Stimulated activated CD4-positive, alpha-beta T cell treated with anti-CD3 and anti-CD28 coated beads, Interleukin-1b, Interleukin-23, amount 100 ng/mL, for 4 hours (primary cell): ENCODE measurements around the gene CLDN25.
A peak's percentile ranks its signal among the peaks of the same experiment; 100 is the strongest.
"Not testable (repeated sequence)": the region's sequence is repeated elsewhere in the genome, so short reads cannot be mapped to it uniquely, and the experiment has no call there.

Source experiments
- DNase-seq, 2 donors: peaks; one replicate each; pipeline ENCODE4 v3.0.0-alpha.2; 2020; ENCODE audit warnings: low read depth in 2 of 2

CLDN25 gene

DNA sequence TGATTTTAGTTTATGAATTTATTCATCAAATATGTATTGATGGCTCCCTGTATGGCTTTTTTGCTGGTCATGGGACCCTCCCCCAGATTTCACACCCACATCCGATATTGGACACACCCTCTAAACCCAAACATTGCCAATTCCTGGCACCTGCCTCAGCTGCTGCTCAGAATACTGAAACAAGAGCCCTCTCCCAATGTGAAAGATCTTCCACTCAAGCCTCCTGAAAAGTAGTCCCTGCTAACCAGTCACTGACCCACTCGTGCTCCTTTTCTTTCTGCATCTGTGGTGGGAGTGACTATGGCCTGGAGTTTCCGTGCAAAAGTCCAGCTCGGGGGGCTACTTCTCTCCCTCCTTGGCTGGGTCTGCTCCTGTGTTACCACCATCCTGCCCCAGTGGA lies at the start of gene CLDN25:
TSS of gene CLDN25 (plus strand) at position 301 of the 400 bp plus-strand sequence. CDS start at position 301, 0 bp downstream.
- DNase-seq, result no peak

DNA sequence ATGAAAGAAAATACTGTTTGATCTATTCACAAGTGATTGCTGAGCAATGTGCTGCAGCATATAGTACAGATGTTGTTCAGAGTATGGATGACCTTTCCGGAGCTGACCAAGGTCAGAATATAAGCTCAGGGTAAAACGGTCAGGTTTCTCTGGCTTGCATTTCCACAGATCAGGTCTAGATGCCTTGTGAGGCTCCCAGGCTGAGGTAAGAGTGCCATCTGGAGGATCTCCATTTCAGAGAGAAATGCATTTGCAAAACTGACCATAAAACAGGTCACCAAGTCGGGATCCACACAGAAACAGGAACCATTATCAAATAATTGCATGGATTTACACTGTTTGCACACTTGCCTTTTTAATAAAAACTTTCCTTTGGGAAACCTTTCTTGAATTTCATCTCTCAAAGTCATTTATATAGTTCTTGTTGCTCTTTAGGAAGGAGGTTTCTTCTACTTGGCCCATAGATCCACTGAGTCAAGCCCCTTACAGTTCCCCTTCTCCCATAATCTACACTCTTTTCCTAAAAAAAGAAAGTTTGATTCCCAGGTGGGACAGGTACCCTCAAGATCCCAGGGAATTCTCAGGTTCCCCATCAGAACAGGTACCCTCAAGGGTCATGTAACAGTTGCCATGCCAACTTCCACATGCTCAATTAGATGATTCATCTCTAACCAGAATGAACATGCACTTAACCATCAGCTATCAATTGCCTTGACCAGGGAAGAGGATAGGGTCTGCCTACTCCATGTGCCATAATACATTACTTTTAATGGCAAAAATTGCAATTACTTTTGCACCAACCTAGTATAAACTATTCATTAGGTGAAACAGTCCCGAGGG lies 48.5 kb upstream of the CLDN25 start:
- DNase-seq, result no peak

DNA sequence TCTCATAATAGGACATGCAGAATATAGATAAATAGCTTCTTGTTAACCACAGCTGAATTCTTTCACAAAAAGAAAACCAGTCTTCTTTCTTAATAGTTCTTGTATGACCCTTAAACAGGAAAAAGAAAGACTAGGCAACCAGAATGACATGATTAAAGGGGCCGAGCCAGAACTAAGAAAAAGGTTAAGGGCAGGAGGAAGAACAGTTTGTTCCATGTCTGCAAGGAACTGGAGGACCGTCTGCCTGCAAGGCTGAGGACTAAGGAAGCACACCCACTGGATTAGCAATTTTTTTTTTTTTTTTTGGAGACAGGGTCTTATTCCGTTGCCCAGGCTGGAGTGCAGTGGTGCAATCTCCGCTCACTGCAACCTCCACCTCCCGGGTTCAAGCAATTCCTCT lies 47.5 kb upstream of the CLDN25 start:
- DNase-seq, result no peak

DNA sequence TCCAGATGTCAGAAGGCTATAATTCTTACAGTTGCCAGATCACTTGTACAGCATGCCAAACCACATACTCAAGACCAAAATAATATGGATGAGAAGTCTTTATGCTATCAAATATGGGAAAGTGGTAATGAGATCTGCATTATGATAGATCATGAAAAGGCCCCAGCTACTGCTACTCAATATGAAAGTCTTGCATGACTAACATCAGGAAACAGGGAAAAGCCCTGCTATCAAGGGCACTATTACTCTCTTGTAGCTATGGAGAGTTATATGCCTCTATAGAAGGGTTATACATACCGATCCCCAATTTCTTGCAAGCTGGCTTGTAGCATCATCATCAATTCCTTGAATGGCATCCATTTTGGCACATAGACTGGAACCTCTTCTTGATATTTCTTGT lies 43.3 kb upstream of the CLDN25 start:
- DNase-seq, result no peak

DNA sequence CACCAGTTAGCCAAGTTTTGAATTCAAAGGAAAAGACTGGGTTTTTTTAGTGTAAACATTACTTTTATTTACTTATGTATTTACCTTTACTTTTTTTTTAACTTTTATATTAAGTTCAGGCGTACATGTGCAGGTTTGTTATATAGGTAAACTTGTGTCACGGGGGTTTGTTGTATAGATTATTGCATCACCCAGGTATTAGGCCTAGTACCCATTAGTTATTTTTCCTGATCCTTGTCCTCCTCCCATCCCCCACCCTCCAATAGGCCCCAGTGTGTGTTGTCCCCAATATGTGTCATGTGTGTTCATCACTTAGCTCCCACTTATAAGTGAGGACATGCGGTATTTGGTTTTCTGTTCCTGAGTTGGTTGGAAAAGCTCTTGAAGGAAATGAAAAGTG lies 26.7 kb upstream of the CLDN25 start:
- no peak for DNase-seq

DNA sequence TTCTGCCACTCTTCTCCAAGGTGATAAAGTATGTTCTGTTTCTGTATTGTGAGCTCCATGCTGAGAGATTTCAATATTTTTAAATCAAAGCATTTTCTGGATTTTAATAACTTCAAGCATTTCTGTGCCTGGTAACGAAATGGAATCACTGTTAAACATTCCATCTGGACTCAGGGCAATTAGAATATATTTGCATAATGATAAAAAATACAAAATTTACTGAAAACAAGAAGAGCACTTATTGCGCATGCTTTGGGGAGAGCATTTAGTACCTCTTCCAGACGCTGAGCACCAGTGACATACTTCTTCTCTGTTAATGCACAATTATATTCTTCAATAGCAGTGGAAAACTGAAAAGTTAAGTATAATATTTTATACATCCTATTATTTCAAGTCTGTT lies 19.4 kb upstream of the CLDN25 start:
- DNase-seq, result no peak

DNA sequence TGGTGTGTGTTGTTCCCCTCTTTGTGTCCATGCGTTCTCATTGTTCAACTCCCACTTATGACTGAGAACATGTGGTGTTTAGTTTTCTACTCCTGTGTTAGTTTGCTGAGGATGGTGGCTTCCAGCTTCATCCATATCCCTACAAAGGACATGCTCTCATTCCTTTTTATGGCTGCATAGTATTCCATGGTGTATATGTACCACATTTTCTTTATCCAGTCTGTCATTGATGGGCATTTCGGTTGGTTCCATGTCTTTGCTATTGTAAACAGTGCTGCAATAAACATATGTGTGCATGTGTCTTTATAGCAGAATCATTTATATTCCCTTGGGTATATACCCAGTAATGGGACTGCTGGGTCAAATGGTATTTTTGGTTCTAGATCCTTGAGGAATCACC lies 16.6 kb upstream of the CLDN25 start:
- not testable (repeated sequence) for DNase-seq

DNA sequence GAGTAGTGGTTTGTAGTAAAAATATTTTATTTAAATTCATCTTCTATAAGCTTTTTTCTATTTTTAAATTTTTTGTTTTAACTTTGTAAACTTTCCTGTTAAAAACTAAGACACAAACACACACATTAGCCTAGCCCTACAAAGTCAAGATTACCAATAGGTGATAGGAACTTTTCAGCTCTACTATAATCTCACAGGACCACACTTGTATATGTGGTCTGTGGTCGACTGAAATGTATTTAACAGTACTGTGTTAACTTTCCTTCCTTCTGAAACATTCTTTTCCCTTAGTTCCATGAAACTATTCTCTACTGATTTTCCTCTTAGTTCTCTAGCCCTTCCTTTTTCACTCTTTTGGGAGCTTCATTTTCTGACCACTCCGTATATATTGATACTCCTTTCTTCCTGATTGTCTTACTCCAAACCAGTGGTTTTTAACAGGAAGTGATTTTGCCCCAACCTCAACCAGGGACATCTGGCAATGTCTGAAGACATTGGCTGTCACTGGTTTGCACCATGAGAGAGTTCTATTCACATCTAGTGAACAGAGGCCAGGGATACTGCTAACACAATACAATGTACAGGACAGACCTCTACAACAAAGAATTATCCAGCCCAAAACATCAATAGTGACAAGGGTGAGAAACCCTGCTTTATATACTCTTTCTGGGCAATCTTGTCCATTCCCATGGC lies 14.9 kb upstream of the CLDN25 start:
- DNase-seq, result no peak

DNA sequence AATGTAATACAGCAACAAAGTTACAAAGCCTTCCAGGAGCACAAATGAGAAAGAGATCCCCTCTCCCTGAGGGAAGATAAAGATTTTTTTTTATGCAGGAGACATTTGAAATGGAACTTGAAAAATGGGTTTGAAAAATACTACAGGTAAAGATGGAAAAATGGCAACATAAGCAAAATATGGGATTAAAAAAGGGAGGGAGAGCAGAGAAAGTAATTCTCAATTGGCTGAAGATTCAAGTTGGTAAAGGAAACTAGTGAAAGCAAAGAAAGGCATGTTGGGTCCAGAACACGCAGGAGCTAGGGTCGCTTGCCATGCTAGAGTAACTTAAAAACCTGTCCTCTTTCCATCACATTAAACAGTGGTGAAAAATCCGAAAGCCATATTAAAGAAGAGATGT lies 7.6 kb upstream of the CLDN25 start:
- no peak for DNase-seq

DNA sequence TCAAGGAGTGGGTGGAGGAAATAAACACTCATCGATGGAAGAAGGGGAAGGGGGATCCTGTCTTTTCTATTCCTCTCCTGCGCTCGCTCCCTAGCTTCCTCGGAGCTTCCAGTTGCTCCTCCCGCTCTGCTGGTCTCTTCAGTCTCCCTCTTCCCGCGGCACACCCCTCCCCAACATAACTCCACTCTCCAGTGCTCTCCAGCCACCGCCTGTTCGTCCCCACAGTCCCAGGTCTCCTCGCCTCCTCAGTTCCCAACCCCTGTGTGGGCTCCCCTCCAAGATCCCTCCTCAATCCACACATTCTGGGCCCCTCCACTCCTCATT lies 6.5 kb upstream of the CLDN25 start:
- DNase-seq, result no peak

DNA sequence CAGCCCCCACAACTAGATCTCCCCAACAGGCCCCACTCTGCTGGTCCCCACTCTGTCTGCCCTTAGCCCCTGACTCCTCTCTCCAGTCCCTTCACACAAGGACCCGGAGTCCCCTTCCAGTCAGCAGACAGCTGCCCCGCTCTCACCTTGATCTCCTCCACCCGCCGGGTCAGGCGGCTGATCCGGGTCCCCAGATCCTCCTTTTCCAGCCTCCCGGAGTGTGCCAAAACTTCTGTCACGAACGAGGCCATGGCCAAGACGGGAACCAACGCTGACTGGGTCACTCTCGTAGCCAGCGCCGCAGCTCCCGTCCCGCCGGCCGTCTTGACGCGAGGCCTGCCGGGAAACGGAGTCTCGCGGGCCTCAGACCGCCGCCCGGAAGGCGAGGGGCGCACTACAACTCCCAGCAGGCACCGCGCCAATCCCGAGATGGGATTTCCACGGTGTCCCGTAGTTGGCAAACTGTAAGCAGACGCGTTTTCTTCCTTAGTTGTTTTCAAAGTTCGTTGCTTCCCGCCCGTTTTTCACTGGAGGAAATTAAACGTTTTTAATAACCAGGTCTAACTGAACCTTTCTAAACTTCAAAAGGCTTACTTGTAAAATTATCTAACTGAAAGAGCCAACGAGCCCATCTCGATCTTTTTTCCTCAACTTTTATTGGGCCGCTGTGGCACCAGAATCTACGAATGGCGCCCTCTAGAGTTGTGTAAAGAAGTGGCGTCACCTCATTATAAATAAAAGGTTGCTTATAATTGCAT lies 6.0 kb upstream of the CLDN25 start, which contains the start of gene ZW10:
TSS of gene ZW10 (minus strand) at position 277 of the 758 bp plus-strand sequence. CDS start at position 251, 26 bp downstream.
- peak; percentile 81 to 86 for DNase-seq

DNA sequence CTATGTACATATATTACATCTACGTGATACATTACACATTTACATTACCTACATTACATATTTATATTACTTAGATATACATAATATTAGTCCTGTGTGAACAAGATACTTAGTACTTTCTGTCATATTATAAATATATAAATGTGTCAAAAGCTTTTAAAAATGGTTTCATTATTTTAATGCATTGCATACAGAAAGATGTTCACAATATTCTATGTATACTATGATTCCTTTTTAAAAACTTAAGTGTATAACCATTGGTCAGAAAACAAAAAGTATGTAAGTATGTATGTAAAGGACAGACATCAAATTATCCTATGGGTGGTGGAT lies 5.5 kb upstream of the CLDN25 start:
- no peak for DNase-seq

DNA sequence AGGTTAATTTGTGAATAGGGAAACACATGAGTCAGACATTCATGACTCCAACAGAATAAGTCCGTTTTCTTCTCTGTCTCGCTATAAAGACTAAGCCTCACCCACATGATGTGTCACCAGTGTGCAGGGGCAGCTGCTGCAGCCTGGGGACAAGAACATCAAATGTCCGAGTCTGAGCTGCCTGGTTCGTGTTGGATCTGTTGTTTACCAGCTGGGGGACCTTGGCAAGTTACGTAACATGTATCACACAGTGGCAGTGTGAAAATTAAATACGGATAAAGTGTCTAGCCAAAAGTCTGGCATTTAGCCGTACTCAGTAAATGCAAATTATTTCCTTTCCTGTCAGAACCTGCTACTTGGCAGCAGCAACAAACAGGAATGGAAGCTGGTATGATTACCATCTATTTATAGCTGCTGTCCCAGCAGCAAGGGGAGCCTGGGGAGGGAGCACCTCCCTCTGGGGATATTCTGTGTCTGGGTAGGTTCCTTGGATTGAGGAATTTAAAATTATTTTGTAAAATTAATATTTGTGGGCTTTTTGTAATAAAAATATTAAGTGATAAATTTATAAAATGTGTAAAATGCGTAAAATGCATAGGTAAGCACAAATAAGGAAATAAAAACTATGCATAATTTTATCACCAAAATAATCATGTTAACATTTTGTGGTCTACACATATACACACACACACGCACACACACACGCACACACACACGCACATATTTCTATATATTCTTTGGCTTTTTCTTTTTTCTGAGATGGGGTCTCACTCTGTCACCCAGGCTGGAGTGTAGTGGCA lies 1.3 kb upstream of the CLDN25 start:
- no peak for DNase-seq

DNA sequence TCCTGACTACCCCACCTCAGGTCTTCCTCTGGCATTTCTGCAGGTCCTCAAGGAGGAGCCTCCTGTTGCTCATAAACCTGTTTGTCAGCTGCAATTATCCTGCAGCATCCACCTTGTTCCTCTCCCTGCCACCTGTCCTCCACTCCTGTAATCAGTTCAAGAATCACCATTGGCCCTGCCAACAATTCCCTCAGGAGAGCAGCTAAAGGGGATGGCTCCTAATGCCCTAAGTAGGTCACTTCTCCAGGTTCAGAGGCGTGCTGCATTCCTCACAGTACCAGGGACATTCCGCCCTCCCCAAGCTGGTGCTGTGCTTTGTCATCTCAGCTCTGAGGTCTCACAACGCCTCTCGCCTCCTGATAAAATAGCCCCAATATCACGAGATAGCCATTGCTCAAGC lies 2.1 kb downstream of the CLDN25 start:
- no peak for DNase-seq

DNA sequence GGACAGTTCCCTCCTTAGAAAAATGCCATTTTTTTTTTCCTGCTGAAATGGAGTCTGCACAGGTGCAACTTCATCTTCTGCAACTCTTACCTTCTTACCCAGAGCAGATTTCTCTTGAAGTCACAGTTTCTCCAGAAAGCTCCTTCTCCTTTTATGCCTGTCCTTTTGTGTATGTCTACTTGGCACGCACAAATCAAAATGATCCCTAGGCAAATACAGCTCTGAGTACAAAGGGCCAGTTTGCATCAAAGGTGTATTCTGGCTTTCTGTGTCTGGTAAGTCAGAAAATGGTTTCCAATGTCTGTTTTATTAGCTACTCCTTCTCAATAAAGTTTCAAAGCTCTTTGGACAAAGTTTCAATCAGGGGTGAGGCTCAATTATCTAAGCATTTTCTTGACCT lies 2.5 kb downstream of the CLDN25 start:
- DNase-seq, result no peak

DNA sequence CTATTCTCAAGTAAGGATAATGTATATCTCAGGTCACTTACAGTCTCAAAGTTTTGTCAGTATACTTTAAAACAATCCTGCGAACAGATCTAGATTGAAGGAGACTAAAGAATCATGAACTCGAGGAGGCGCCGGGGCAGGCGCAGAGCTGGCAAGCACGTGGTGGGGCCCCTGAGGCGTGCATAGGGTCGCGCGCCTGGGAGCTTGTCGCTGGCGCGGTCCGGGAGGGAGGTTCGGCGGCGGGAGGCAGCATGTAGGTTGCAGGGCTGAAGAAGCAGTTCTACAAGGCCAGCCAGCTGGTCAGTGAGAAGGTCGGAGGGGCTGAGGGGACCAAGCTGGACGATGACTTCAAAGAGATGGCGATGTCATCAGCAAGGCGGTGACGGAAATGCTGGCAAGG lies 9.4 kb downstream of the CLDN25 start:
- not testable (repeated sequence) for DNase-seq

DNA sequence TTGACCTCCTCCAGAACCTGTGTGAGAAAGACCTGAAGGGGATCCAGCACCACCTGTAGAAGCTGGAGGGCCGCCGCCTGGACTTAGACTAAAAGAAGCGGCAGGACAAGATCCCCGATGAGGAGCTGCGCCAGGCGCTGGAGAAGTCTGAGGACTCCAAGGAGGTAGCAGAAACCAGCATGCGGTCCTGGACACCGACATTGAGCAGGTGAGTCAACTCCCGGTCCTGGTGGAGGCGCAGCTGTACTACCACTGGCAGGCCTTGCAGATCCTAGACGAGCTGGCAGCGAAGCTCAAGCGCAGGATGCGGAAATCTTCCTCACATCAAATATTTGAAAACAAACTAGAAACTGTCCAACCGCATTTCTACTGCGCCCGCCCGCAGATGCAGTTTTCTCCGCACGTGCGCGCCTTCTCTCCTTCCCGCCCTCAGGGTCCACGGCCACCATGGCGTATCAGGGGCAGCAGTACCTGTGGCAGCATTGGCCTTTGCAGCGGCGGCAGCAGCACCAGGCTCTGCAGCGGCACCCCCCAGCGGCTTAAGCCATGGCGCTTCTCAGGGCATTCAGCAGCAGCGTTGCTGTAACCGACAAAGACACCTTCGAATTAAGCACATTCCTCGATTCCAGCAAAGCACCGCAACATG lies 10.2 kb downstream of the CLDN25 start:
- no peak for DNase-seq

DNA sequence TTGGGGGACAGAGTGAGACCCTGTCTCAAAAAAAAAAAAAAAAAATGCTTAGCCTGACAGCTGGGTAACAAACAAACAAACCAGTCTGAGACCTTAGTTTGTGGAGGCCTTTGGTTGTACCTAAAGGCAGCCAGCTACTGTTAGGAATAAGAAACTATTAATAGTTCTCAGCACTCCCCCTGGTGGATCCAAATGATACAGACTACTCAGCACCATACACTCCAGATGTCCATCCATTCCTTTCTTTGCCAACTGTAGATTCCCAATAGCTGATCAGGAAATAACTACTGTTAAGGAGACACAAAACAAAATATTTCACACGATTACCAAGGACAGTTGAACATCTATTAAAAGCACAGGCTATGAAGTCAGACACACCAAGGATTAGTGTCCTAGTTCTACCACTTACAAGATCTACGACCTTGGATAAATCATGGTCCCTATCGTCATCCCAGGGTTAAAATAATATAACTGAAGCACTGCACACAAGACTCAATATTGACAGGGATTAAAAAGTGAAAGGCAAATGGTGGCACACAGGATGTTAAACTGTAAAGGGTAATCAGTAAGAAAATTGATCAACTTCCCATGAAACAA lies 17.2 kb downstream of the CLDN25 start:
- DNase-seq, result peak in 1 of 2 donors; percentile 5

DNA sequence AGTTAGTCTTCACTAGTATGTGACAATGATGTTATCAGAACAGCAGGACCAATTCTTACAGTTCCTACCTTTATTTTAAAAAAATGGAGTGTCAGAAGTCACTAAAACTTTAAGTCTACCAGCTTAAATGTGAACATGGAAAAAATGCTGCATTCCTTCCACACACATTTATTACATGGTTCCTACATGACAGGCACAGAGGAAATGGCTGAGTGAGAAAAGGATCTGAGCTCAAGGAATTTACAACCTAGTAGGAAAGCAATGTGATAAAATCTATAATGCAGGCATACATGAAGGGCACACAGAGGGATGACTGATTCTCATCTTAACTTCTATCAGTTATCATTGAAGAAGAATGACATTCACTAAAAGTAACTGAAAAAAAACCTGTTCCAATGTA lies 23.0 kb downstream of the CLDN25 start:
- DNase-seq, result no peak

DNA sequence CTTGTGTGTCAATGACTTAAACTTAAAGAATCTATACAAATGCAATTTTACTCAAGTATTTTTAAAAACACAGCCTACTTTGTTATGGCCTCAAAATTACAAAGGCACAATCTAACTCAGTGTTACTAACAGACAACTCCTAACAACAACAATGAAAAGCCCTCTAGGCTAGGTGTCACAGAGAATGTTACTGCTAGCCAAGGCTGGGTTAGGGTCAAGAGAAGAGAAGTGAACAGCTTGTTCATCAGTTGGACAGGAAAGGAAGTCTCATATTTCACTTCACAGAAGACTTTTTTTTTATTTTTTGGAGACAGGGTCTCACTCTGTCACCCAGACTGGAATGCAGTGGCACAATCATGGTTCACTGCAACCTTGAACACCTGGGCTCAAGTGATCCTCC lies 26.0 kb downstream of the CLDN25 start:
- DNase-seq, result no peak

DNA sequence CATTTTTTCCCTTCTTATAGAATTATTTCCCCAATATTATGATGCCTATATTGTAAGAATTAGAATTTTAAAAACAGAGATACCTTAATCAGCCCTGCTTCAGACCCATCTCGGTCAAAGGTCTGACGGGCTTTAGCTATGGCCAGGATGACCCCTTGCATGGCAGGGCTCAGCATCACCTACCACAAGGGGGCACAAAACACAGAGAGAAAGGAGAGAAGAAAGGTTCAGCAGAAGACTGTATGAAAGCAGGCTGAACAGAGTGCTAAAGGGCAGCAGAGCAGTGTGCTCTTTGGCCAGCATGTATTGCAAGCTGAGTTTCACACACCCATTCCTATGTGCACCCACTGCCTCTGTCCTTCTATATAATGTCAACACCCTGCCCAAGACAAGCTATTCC lies 26.8 kb downstream of the CLDN25 start:
- no peak for DNase-seq
